Right cardiac atrium (tissue), 5 donors: ENCODE results near the gene MAGOH. TPM values are rescaled to one million over a fixed set of nuclear protein-coding genes. Genes with fewer than 3 reads are reported as not detected.

Source experiments
- ATAC-seq, 2 donors: fragments of 200-7000 bp; cut with Tn5 transposase; one replicate each; pipeline versions ENCODE4 v1.8.0 to v1.9.1; 2020; ENCODE audit warnings: moderate library complexity in 2 of 2, mild to moderate bottlenecking in 1 of 2
- DNase-seq, 3 donors: peaks; one replicate each; pipeline ENCODE4 v3.0.0-alpha.2; 2020
- H3K27ac ChIP-seq: one replicate; pipeline ENCODE4 v1.5.1; 2013; ENCODE audit warnings: mild to moderate bottlenecking, low read length, control low read depth, moderate library complexity
- H3K27me3 ChIP-seq: one replicate; pipeline ENCODE4 v1.6.1; 2013; ENCODE audit not compliant: control insufficient read depth, insufficient read depth
- H3K4me1 ChIP-seq: one replicate; pipeline ENCODE4 v1.6.1; 2013; ENCODE audit warnings: low read length; ENCODE audit not compliant: control insufficient read depth, insufficient read depth
- H3K4me3 ChIP-seq: one replicate; pipeline ENCODE4 v1.5.1; 2013; ENCODE audit warnings: low read length, control low read depth
- H3K9me3 ChIP-seq: one replicate; pipeline ENCODE4 v1.6.1; 2013; ENCODE audit warnings: low read length; ENCODE audit not compliant: control insufficient read depth
- WGBS: extraction: QIAGEN DNeasy Blood & Tissue Kit; methylation state at CpG from one replicate; pipeline ENCODE4 v1.1.7; 2013; 5-methylcytosine and 5-hydroxymethylcytosine counted together
- intact Hi-C, 4 donors: fragments of 100-400 bp; cut with DNase I; formaldehyde crosslinking; loops; one replicate each; pipeline versions ENCODE4 v1.11.0 to v1.14.0; 2022 to 2023
- polyA plus RNA-seq: library from polyadenylated mRNA; stranded (reverse); fragments of 200-250 nt; gene quantifications from one replicate; pipeline ENCODE4 v1.2.3, GENCODE V29; 2013
- total RNA-seq, 4 donors: library from RNA; stranded (reverse); fragmentation: NEBNext Ultra II Directional; extraction: Animal tissue kit (Norgen Biotek cat#: 25700); gene quantifications; one replicate each; pipeline ENCODE4 v1.2.1, GENCODE V29; 2021
- donor health status: healthy with polysubstance abuse.
- donor health status: DM: no; HTN: yes; CAD: no.
- donor health status: DM: no; HTN: no; CAD: no.
- donor health status: DM: no; HTN: yes; CAD: no; lungs with severe emphysema.
- donor health status: DM: yes; HTN: yes; CAD: no.

The MAGOH gene
- total and polyA plus RNA-seq, 5 donors: 19.7 to 59.4 (median 26.1) TPM

DNA sequence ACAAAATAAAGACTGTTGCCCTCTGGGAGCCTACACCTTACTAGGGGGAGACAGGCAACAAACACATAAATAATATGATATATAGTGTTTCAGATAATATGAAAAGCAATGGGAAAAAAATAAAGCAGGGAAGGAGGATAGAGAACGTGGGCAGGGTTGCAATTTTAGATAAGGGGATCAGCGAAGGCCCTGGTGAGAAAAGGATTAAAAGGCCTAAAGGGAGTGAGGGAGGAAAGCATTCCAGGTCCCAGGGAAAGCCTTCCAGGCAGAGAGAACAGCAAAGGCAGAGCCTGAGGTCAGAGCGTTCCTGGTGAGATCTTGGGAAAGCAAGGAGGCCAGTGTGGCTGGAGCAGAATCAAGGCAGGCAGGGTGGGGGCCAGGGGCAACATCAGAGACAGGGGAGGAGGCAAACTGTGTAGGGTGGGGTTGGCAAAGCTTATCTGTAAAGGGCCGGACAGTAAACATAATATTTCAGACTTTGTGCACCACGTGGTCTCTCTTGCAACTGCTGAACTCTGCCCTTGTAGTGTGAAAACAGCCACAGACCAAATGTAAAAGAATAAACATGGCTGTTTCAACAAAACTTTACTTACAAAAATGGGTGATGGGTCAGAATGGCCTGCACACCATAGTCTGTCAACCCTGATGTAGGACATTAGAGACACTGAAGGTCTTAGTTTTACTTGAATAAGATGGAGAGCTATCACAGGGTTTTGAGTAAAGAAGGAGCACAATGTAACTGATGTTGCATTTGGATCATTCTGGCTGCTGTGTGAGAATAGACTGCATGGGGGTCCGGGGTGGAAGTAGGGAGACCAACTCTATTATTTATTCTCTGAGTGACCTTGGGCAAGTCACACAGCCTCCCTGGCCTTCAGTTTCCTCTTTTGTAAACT, 55.0 kb downstream of the MAGOH start:
- Histone ChIP-seq H3K4me3 (no peak overlapping the region), H3K27ac (no peak overlapping the region), H3K27me3 (no peaks in the 10 kb centered on the region), H3K9me3 (no peaks in the 10 kb centered on the region), H3K4me1 (peaks cover 6% of the 10 kb centered on the region)
- intact Hi-C loops: loop anchor here in 1 of 4 donors (10.0 kb wide), 1 partner anchor 279 kb away; no protein-coding TSS in a partner anchor
- DNase-seq: peak; percentile 62 to 89 (median 79)
- ATAC-seq: peak; percentile 48 to 87
- 58% methylated on average over 6 of the region's 6 CpGs for WGBS

DNA sequence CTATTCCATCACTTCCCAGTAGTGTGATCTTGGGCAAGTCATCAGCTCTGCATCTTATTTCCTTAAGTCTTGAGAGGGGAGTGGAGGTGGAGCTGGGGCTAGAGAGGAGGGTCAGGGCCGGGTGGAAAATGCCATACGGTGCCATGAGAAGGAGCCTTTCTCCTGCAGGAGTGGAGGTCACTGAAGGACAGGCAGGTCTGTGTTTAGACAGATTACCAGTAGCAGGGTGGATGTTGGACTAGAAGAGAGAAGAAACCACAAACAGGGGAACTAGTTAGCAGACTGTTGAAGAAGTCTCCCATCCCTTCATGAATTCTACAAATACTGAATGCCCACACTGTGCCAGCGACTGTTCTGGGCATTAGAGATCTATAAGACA, 55.6 kb downstream of the MAGOH start:
- ATAC-seq (peak in 1 of 2 donors; percentile 7), DNase-seq (no peak)
- no peak overlapping the region for H3K4me3 ChIP-seq
- peaks cover 6% of the 10 kb centered on the region for H3K4me1 ChIP-seq
- H3K27ac ChIP-seq: no peak overlapping the region
- intact Hi-C loops: loop anchor here in 1 of 4 donors (10.0 kb wide), 1 partner anchor 278 kb away; no protein-coding TSS in a partner anchor
- 69% methylated on average over 3 of the region's 3 CpGs for WGBS
- no peaks in the 10 kb centered on the region for H3K27me3 ChIP-seq
- no peaks in the 10 kb centered on the region for H3K9me3 ChIP-seq

DNA sequence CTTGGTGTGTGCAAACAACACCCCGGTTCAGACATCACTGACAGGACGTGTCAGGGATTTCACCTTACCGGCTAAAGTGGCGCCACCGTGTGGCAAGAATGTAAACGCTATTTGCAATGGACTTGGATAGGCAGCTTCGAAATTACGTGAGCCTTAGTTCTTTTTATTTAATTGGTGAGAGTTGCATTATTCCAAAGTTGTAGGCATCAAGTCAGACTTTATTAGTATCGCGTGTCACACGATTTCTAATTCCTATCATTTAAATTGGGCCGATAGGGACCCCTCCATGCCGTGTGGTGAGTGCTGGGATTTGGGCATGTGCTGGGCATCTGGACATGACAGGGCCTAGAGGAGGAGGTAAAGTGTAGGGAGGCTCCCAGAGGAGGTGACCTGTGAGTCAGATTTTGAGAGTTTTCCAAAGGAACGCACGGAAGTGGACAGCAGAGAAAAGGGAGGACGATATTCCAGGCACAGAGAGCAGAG, 56.2 kb downstream of the MAGOH start:
- Histone ChIP-seq H3K27ac (no peak overlapping the region), H3K4me3 (no peak overlapping the region), H3K27me3 (no peaks in the 10 kb centered on the region), H3K4me1 (peaks cover 6% of the 10 kb centered on the region), H3K9me3 (no peaks in the 10 kb centered on the region)
- peak; percentile 8 to 55 for ATAC-seq
- intact Hi-C loops: loop anchor here in 1 of 4 donors (10.0 kb wide), 1 partner anchor 277 kb away; no protein-coding TSS in a partner anchor
- DNase-seq: peak; percentile 83 to 94 (median 89)
- 19% methylated on average over 16 of the region's 16 CpGs for WGBS

DNA sequence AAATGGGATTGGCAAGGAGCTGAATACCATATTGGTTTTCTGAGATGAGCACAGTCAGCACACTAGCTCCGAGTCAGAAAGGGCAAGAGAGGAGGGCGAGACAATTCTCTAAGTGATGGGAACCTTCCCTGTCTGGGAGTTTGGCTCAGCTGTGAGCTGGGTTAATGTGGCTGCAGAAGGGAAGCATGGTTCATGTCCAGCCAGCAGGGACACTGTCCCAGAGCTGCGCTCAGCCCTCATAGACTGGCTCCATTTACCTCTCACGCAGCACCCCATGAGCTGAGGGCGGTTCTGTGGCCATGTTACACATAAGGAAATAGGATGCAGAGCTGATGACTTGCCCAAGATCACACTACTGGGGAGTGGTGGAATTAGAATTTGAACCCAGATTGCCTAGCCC, 57.4 kb downstream of the MAGOH start:
- Histone ChIP-seq H3K9me3 (no peaks in the 10 kb centered on the region), H3K27me3 (no peaks in the 10 kb centered on the region), H3K27ac (no peak overlapping the region), H3K4me1 (peaks cover 8% of the 10 kb centered on the region), H3K4me3 (no peak overlapping the region)
- DNase-seq (no peak), ATAC-seq (no peak)
- intact Hi-C loops: loop anchor here in 1 of 4 donors (10.0 kb wide), 1 partner anchor 276 kb away; no protein-coding TSS in a partner anchor
- 92% methylated on average over 5 of the region's 5 CpGs for WGBS

DNA sequence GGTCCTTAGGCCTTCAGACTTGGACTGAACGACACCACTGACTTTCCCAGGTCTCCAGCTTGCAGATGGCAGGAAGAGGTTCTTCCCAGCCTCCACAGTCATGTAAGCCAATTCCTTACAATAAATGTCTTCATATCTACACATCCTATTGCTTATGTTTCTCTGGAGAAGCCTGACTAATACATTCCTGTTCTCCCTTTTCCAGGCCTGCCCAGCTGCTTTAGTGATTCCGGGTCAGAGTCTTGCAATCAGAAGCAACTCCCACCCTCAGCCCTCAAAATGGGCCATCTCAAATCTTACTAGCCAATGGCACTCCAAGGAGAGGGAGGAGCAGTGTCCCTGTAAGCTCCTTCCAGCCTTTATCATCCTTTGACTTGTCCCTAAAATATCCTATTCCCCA, 58.1 kb downstream of the MAGOH start:
- ATAC-seq (no peak), DNase-seq (no peak)
- Histone ChIP-seq H3K9me3 (no peaks in the 10 kb centered on the region), H3K27ac (no peak overlapping the region), H3K4me3 (no peak overlapping the region), H3K4me1 (peaks cover 7% of the 10 kb centered on the region), H3K27me3 (no peaks in the 10 kb centered on the region)
- intact Hi-C loops: loop anchor here in 1 of 4 donors (10.0 kb wide), 1 partner anchor 275 kb away; no protein-coding TSS in a partner anchor
- WGBS: 75% methylated on average over 2 of the region's 2 CpGs

Other genes starting within 250 kb of the MAGOH start
- gene PODN, start 176.3 kb downstream of the MAGOH start, total RNA-seq: 10 to 100 TPM; 36.5 to 62.4 (median 48.9) TPM
- 40.7 TPM for gene PODN, start 176.3 kb downstream of the MAGOH start, polyA plus RNA-seq
- 1 to 10 TPM in 2 of 4 donors, under 1 TPM in 2; 0.71 to 1.8 (median 1.1) TPM for gene SLC1A7, start 95.9 kb downstream of the MAGOH start, total RNA-seq
- 0.57 TPM for gene SLC1A7, start 95.9 kb downstream of the MAGOH start, polyA plus RNA-seq
- 10 to 100 TPM; 12.1 to 21.2 (median 14.3) TPM for gene CPT2, start 41.7 kb downstream of the MAGOH start, total RNA-seq
- gene CPT2, start 41.7 kb downstream of the MAGOH start, polyA plus RNA-seq: 19.3 TPM
- gene CZIB, start 17.9 kb downstream of the MAGOH start, total RNA-seq: 10 to 100 TPM; 44.7 to 57.0 (median 49.3) TPM
- gene CZIB, start 17.9 kb downstream of the MAGOH start, polyA plus RNA-seq: 63.4 TPM
- gene LRP8, start 89.6 kb upstream of the MAGOH start, total RNA-seq: 1 to 10 TPM; 1.3 to 2.6 (median 1.9) TPM
- gene LRP8, start 89.6 kb upstream of the MAGOH start, polyA plus RNA-seq: 0.27 TPM
- not detected for gene DMRTB1, start 220.9 kb upstream of the MAGOH start, total RNA-seq
- not detected for gene DMRTB1, start 220.9 kb upstream of the MAGOH start, polyA plus RNA-seq